DOHH2 (cell line): ENCODE data around the gene PNMA8C.
"Not testable (repeated sequence)": the region's sequence is repeated elsewhere in the genome, so short reads cannot be mapped to it uniquely, and the experiment has no call there.

ENCODE experiments used
- EZH2phosphoT487 ChIP-seq: fragments of 200-600 bp; sonication (generic); IDR thresholded peaks from 2 replicates; pipeline ENCODE4 v1.6.1; 2017; ENCODE audit warnings: borderline replicate concordance, mild to moderate bottlenecking, antibody characterized with exemption, low read length, moderate library complexity, mixed read lengths
- TF ChIP-seq, protein P1 (sequence below): fragments of 200-600 bp; sonication (generic); IDR thresholded peaks from one replicate; pipeline ENCODE4 v1.5.1; 2014; ENCODE audit warnings: antibody characterized with exemption, mild to moderate bottlenecking, low read depth, low read length; ENCODE audit not compliant: poor library complexity, severe bottlenecking

DNA sequence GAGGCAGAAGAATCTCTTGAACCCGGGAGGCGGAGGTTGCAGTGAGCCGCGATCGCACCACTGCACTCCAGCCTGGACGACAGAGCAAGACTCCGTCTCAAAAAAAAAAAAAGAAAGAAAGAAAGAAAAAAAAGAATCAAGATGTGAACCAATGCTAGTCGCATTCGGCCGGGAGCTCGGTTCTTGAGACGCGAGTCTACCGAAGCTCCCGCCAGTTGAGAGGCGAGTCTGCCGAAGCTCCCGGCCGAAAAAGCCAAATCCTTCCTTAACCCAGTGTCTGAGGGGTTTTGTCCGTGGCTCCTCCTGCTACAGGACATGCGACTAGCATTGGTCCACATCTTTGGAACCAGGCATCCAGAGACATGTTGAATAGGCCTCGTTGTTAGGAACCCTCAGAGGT lies 13.8 kb downstream of the PNMA8C start:
- TF ChIP-seq, protein P1, sequence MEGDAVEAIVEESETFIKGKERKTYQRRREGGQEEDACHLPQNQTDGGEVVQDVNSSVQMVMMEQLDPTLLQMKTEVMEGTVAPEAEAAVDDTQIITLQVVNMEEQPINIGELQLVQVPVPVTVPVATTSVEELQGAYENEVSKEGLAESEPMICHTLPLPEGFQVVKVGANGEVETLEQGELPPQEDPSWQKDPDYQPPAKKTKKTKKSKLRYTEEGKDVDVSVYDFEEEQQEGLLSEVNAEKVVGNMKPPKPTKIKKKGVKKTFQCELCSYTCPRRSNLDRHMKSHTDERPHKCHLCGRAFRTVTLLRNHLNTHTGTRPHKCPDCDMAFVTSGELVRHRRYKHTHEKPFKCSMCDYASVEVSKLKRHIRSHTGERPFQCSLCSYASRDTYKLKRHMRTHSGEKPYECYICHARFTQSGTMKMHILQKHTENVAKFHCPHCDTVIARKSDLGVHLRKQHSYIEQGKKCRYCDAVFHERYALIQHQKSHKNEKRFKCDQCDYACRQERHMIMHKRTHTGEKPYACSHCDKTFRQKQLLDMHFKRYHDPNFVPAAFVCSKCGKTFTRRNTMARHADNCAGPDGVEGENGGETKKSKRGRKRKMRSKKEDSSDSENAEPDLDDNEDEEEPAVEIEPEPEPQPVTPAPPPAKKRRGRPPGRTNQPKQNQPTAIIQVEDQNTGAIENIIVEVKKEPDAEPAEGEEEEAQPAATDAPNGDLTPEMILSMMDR, result not testable (repeated sequence)
- TF ChIP-seq EZH2phosphoT487, result not testable (repeated sequence)
